Coronary artery (tissue), 2 donors: ENCODE data around the gene HSPA1A.

Experiments
- DNase-seq: peaks from one replicate; pipeline ENCODE4 v3.0.0-alpha.2; 2017; ENCODE audit warnings: low spot score
- H3K27ac ChIP-seq, 2 donors: fragments of 200-600 bp; sonication (generic); one replicate each; pipeline ENCODE4 v1.5.1; 2016 to 2019
- H3K4me3 ChIP-seq: fragments of 200-600 bp; sonication (generic); 2 replicates; pipeline ENCODE4 v1.5.1; 2016; ENCODE audit warnings: mild to moderate bottlenecking, moderate library complexity
- CTCF ChIP-seq: fragments of 200-600 bp; sonication (generic); IDR thresholded peaks from one replicate; pipeline ENCODE4 v1.5.1; 2019; ENCODE audit warnings: antibody characterized with exemption

HSPA1A gene

GRCh38 chr6:31827286-31828079 is 12.1 kb downstream of the HSPA1A start, which contains the start of gene HSPA1B:
Gene HSPA1B (plus strand): TSS chr6:31827738. CDS start chr6:31827951, 213 bp downstream.
- TF ChIP-seq CTCF = no peak
- H3K27ac ChIP-seq = peak within 1 kb of the TSS; percentile 92 to 96
- DNase-seq = peak; percentile 100

GRCh38 chr6:31829633-31830283 is 14.4 kb downstream of the HSPA1A start:
- Histone ChIP-seq H3K27ac (peak overlapping the region; percentile 71 to 91), H3K4me3 (peak overlapping the region; percentile 86)
- no peak for DNase-seq
- TF ChIP-seq CTCF = no peak

More at GRCh38 chr6:31827286-31828079, 12.1 kb downstream of the HSPA1A start, which contains the start of gene HSPA1B:
- peak within 1 kb of the TSS; percentile 91 for H3K4me3 ChIP-seq

GRCh38 chr6:31830886-31831335 is 15.6 kb downstream of the HSPA1A start:
- no peak for DNase-seq
- no peak for TF ChIP-seq CTCF
- H3K4me3 ChIP-seq = peak overlapping the region; percentile 86
- H3K27ac ChIP-seq = peak overlapping the region; percentile 71 to 91

- Histone ChIP-seq H3K27ac (peak overlapping the region in 1 of 2 donors; percentile 91), H3K4me3 (peak overlapping the region; percentile 86)
- TF ChIP-seq CTCF = no peak
- no peak for DNase-seq
Measured at GRCh38 chr6:31831350-31832215, 16.2 kb downstream of the HSPA1A start.

GRCh38 chr6:31834367-31835250 is 19.3 kb downstream of the HSPA1A start:
- no peak for TF ChIP-seq CTCF
- Histone ChIP-seq H3K27ac (peak overlapping the region; percentile 89 to 96), H3K4me3 (peak overlapping the region; percentile 83)
- DNase-seq = peak; percentile 92

DNA sequence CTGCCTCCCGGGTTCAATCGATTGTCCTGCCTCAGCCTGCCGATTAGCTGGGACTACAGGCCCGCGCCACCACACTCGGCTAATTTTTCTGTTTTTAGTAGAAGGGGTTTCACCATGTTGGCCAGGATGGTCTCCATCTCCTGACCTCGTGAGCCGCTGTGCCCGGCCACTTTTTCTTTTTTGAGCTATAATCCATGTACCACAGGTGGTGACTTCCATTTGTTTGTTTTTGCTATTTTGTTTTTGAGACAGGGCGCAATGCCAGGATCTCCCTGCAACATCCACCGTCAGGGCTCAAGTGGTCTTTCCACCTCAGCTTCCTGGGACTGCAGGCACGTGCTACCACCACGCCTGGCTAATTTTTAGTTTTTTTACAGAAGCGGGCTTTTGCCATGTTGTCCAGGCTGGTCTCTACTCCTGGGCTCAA is 20.7 kb downstream of the HSPA1A start:
- no peak for DNase-seq
- H3K27ac ChIP-seq = peak overlapping the region; percentile 50 to 89
- no peak for TF ChIP-seq CTCF
- H3K4me3 ChIP-seq = peak overlapping the region; percentile 83
